ENCODE measurements around the gene ZFAND4.
"Not testable (repeated sequence)": the region's sequence is repeated elsewhere in the genome, so short reads cannot be mapped to it uniquely, and the experiment has no call there.

The ZFAND4 gene

GRCh38 chr10:45672181-45673073 is at the start of gene ZFAND4:
ZFAND4 (minus strand) TSS chr10:45672772; CDS start chr10:45663725, 9,047 bp downstream.
- peak; percentile 71 for TF ChIP-seq CTCF (IDR thresholded peaks at IDR 0.05; ENCODE audit: insufficient read depth, low read depth, low read length, missing control alignments)
- peak; percentile 100 for DNase-seq (ENCODE audit: low read depth)
- H3K4me3 ChIP-seq (ENCODE audit: low read depth, low read length): peak within 1 kb of the TSS; percentile 98

- H3K4me3 ChIP-seq (ENCODE audit: low read depth, low read length); DNase-seq (ENCODE audit: low read depth): not testable (repeated sequence)
Observed at GRCh38 chr10:45721503-45721902, 48.9 kb upstream of the ZFAND4 start.

- H3K4me3 ChIP-seq (ENCODE audit: low read depth, low read length); DNase-seq (ENCODE audit: low read depth): not testable (repeated sequence)
Observed at GRCh38 chr10:45717642-45718041, 45.1 kb upstream of the ZFAND4 start.

- DNase-seq (ENCODE audit: low read depth); H3K4me3 ChIP-seq (ENCODE audit: low read depth, low read length): not testable (repeated sequence)
Observed at GRCh38 chr10:45717053-45717452, 44.5 kb upstream of the ZFAND4 start.

GRCh38 chr10:45711223-45711622 is 38.7 kb upstream of the ZFAND4 start:
- DNase-seq (ENCODE audit: low read depth): not testable (repeated sequence)

GRCh38 chr10:45710200-45710796 is 37.7 kb upstream of the ZFAND4 start:
- not testable (repeated sequence) for H3K4me3 ChIP-seq (ENCODE audit: low read depth, low read length)
- peak; percentile 7 for DNase-seq (ENCODE audit: low read depth)

More at GRCh38 chr10:45711223-45711622, 38.7 kb upstream of the ZFAND4 start:
- not testable (repeated sequence) for H3K4me3 ChIP-seq (ENCODE audit: low read depth, low read length)

GRCh38 chr10:45678467-45678866 is 5.9 kb upstream of the ZFAND4 start:
- DNase-seq (ENCODE audit: low read depth); H3K4me3 ChIP-seq (ENCODE audit: low read depth, low read length): not testable (repeated sequence)

- DNase-seq (ENCODE audit: low read depth): no peak
- TF ChIP-seq CTCF (IDR thresholded peaks at IDR 0.05; ENCODE audit: insufficient read depth, low read depth, low read length, missing control alignments): no peak
- H3K4me3 ChIP-seq (ENCODE audit: low read depth, low read length): no peak overlapping the region
Observed at GRCh38 chr10:45675388-45675787, 2.8 kb upstream of the ZFAND4 start.

- peak; percentile 24 for DNase-seq (ENCODE audit: low read depth)
- H3K4me3 ChIP-seq (ENCODE audit: low read depth, low read length): peak overlapping the region; percentile 57
- TF ChIP-seq CTCF (IDR thresholded peaks at IDR 0.05; ENCODE audit: insufficient read depth, low read depth, low read length, missing control alignments): no peak
Observed at GRCh38 chr10:45673074-45673648, 589 bp upstream of the ZFAND4 start.

GRCh38 chr10:45671300-45671699 is 1.3 kb downstream of the ZFAND4 start:
- not testable (repeated sequence) for DNase-seq (ENCODE audit: low read depth)
- peak overlapping the region; percentile 98 for H3K4me3 ChIP-seq (ENCODE audit: low read depth, low read length)

GRCh38 chr10:45669897-45670296 is 2.7 kb downstream of the ZFAND4 start:
- H3K4me3 ChIP-seq (ENCODE audit: low read depth, low read length); DNase-seq (ENCODE audit: low read depth): not testable (repeated sequence)

Data from GM12865 (cell line).